Peyer's patch (tissue), 4 donors: Measurements from ENCODE around the gene PSRC1.

Experiments
- CTCF ChIP-seq, 6 experiments: fragments of 450-650 bp in 4 of 6; fragments of 200-600 bp in 2 of 6; sonication (generic) in 1 of 6; IDR thresholded peaks; one replicate each; pipeline ENCODE4 v1.5.1; 2017 to 2019; ENCODE audit warnings: antibody characterized with exemption in 6 of 6, mild to moderate bottlenecking in 3 of 6, moderate library complexity in 1 of 6
- POLR2A ChIP-seq, 2 donors: fragments of 450-650 bp; IDR thresholded peaks; one replicate each; pipeline ENCODE4 v1.5.1; 2017; ENCODE audit warnings: antibody characterized with exemption in 2 of 2, mild to moderate bottlenecking in 2 of 2, moderate library complexity in 2 of 2

GRCh38 chr1:109309347-109309746, 26.4 kb upstream of the PSRC1 start:
- TF ChIP-seq CTCF (IDR thresholded peaks at IDR 0.05) (no peak), POLR2A (IDR thresholded peaks at IDR 0.05) (no peak)
